ENCODE data around the gene PPP1R9A. TPM values are rescaled to one million over a fixed set of nuclear protein-coding genes. Genes with fewer than 3 reads are reported as not detected.

PPP1R9A gene
- total RNA-seq, 1 experiment from 2014 or later = 13.5 TPM

GRCh38 chr7:95255691-95256090 lies 348.3 kb downstream of the PPP1R9A start:
- intact Hi-C loops (cut with micrococcal nuclease) = no loop called here
- Histone ChIP-seq H3K27ac (ENCODE audit: low read depth, low read length) (no peak overlapping the region), H3K9ac (ENCODE audit: low read length) (no peak overlapping the region), H3K4me2 (ENCODE audit: low read length) (no peak overlapping the region), H3K9me2 (ENCODE audit: insufficient read depth) (no peaks in the 10 kb centered on the region), H3K79me2 (ENCODE audit: insufficient read depth, low read length) (no peaks in the 10 kb centered on the region), H4K20me1 (ENCODE audit: insufficient read depth) (no peaks in the 10 kb centered on the region), H2AFZ (ENCODE audit: low read depth, low read length, poor library complexity, severe bottlenecking) (no peak overlapping the region), H3K36me3 (ENCODE audit: control insufficient read depth in 1 of 2, insufficient read depth in 2 of 2, low read length in 2 of 2) (no peaks in the 10 kb centered on the region), H3K4me3 (replicated peaks in 1 of 2; ENCODE audit: low read depth in 1 of 2, low read length in 2 of 2) (no peak overlapping the region), H3K4me1 (ENCODE audit: control insufficient read depth in 1 of 2, insufficient read depth in 2 of 2, low read length in 2 of 2) (no peaks in the 10 kb centered on the region), H3K9me3 (ENCODE audit: control insufficient read depth in 1 of 2, insufficient read depth in 1 of 2, low read depth in 1 of 2, low read length in 2 of 2) (no peaks in the 10 kb centered on the region), H3K27me3 (ENCODE audit: insufficient read depth, low read length) (no peaks in the 10 kb centered on the region)
- DNase-seq (ENCODE audit: low read depth, low spot score) (no peak), ATAC-seq (no peak)
- RAD21 ChIA-PET (ENCODE audit: low non-redundant PET in 1 of 2, low total read pairs in 2 of 2, uncharacterized antibody in 2 of 2, unreplicated experiment in 2 of 2) = no interaction called here
- BruUV-seq (replicated peaks) = no TSS peak
- TF ChIP-seq ATF3 (IDR thresholded peaks at IDR 0.05) = no peak
- TF ChIP-seq POLR2AphosphoS5 (IDR thresholded peaks at IDR 0.05; ENCODE audit: low read depth, low read length) = no peak
- no peak for TF ChIP-seq ZBTB33 (IDR thresholded peaks at IDR 0.05; ENCODE audit: extremely low read depth, insufficient replicate concordance, low read length)
- TF ChIP-seq POLR2A (IDR thresholded peaks at IDR 0.05; ENCODE audit: borderline replicate concordance, extremely low read depth, insufficient read depth, insufficient read length) = no peak
- TF ChIP-seq EGR1 (IDR thresholded peaks at IDR 0.05; ENCODE audit: low read depth) = no peak
- TF ChIP-seq ZFX (IDR thresholded peaks at IDR 0.05) = no peak
- no peak for TF ChIP-seq TCF7L2 (IDR thresholded peaks at IDR 0.05; ENCODE audit: borderline replicate concordance, extremely low read depth, insufficient read depth, insufficient read length)
- TF ChIP-seq JUND (IDR thresholded peaks at IDR 0.05) = no peak
- no peak for TF ChIP-seq MAX (IDR thresholded peaks at IDR 0.05)
- TF ChIP-seq ZNF274 (IDR thresholded peaks at IDR 0.05; ENCODE audit: low read depth, low read length) = no peak
- TF ChIP-seq CEBPB (IDR thresholded peaks at IDR 0.05; ENCODE audit: low read depth) = no peak
- no peak for TF ChIP-seq SP1 (IDR thresholded peaks at IDR 0.05; ENCODE audit: low read depth)
- no peak for TF ChIP-seq ELF1 (IDR thresholded peaks at IDR 0.05; ENCODE audit: borderline replicate concordance, low read depth)
- no peak for TF ChIP-seq EZH2phosphoT487 (IDR thresholded peaks at IDR 0.05; ENCODE audit: borderline replicate concordance)
- TF ChIP-seq SIN3A (IDR thresholded peaks at IDR 0.05; ENCODE audit: low read depth) = no peak
- no peak for TF ChIP-seq CTCF (IDR thresholded peaks at IDR 0.05 in 2 of 3, conservative IDR thresholded peaks at IDR 0.05 in 1 of 3; ENCODE audit: borderline replicate concordance in 1 of 3, insufficient read depth in 1 of 3, low read depth in 2 of 3, low read length in 2 of 3)
- no peak for TF ChIP-seq CBX3 (IDR thresholded peaks at IDR 0.05; ENCODE audit: low read depth)
- no peak for TF ChIP-seq FOSL1 (IDR thresholded peaks at IDR 0.05; ENCODE audit: low read depth)
- no peak for TF ChIP-seq REST (IDR thresholded peaks at IDR 0.05; ENCODE audit: low read depth)
- TF ChIP-seq SRF (IDR thresholded peaks at IDR 0.05; ENCODE audit: low read depth) = no peak
- POLR2A ChIA-PET = no interaction called here
- CTCF ChIA-PET = no interaction called here
